Activated CD8-positive, alpha-beta memory T cell treated with anti-CD3 and anti-CD28 coated beads, Interleukin-2, amount 50 U/mL, for 4 hours (primary cell): ENCODE results near the gene TGM3.

Source experiments
- DNase-seq: peaks from one replicate; pipeline ENCODE4 v3.0.0-alpha.2; 2020

TGM3 gene

GRCh38 chr20:2312876-2313275, 17.1 kb downstream of the TGM3 start:
- DNase-seq, result no peak

DNA sequence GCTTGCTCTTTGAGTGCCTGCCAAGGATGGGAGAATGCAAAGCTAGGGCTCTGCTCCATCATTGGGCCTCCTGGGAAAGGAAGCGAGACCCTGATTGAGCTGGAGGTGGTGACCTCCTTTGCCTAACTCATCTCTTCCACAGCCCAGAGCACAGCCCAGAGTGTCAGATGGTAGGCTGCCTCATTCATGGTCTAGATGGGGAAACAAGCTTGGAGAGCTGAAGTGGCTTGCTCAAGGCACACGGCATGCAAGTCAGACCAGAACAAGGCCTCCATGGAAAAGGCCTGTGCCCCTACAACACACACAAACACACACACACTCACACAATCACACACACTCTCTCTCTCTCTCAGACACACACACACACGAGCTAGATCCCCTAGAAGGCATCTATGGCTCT, 17.5 kb downstream of the TGM3 start:
- DNase-seq, result no peak

DNA sequence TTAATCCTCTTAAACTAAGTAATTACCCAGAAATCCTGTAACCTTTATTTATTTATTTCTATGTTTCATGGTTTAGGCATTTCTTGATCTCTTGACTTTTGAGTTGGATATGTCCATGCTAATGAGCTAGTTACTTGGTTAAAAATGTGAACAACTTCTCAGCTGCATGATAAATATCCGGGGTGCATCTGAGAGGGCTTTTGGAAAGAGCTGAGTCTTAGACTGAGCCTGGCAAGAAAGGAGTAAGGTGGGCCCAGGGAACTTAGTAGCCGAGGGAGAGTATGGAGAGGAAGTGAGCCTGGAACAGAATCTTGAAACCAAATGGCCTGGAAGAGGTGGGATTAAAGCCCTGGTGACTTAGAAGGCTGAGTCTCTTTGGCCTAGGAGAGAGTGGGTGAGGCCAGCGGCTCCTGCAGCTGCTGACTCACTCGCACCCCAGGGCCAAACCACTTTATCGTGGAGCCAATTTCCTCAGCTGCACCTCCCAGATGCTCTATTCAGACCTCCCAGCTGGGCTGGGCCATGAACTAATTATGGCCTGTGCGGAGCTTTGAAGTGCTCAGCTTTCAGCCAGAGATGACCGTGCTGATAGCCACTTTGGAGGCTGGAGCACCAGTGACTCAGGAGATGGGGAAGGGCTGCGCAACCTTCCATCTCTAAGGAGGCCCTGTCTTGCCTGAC, 19.1 kb downstream of the TGM3 start:
- DNase-seq, result no peak

- DNase-seq, result no peak
These were observed 19.6 kb downstream of the TGM3 start for GRCh38 chr20:2315440-2315778.

DNA sequence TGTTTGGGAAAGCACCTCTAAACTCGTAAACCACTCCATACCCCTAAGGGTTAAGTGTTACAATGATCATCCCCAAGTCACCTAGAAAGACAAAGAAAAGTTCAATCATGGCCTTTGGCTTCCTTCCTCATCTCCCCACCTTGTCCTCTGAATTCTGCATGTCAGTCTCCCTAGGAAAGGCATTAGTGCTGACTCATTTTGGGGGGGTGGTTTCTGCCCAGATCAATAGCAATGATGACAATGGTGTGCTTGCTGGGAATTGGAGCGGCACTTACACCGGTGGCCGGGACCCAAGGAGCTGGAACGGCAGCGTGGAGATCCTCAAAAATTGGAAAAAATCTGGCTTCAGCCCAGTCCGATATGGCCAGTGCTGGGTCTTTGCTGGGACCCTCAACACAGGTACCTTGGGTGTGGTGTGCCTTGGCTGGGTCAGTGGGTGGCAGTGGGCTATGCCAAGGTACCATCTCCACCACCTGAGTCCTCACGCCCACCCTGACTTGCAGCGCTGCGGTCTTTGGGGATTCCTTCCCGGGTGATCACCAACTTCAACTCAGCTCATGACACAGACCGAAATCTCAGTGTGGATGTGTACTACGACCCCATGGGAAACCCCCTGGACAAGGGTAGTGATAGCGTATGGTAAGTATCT, 21.2 kb downstream of the TGM3 start:
- DNase-seq, result no peak

- DNase-seq, result no peak
These were observed 25.2 kb downstream of the TGM3 start for GRCh38 chr20:2320813-2321658.

DNA sequence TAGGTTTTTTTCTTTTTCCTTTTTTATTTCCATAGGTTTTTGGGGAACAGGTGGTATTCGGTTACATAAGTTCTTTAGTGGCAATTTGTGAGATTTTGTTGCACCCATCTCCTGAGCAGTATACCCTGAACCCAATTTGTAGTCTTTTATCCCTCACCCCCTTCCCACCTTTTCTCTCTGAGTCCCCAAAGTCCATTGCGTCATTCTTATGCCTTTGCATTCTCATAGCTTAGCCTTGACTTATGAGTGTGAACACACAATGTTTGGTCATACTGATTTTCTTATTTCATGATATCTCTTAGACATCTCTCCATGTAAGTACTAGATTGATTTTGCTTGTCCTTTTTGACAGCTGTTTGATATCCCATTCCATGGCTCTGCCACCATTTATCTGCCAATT, 27.2 kb downstream of the TGM3 start:
- no peak for DNase-seq

DNA sequence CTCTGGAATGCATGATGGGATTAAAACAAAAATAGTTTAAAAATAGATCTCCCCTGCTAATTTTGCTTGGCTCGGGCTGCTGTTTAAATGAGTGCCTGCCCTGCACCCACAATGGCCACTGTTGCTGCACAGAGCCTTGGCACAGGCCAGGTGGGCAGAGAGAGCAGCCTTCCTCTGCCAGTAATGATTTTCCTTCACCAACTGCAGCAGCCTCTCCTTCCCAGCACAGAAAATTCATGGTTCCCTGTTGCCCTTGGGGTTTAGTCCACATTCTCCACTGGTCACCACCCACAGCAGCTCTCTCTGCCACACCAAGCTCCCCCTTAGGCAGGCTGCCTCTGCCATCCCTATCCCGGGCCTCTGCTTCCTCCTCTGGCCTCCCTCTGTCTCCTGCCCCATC, 30.2 kb downstream of the TGM3 start:
- no peak for DNase-seq

DNA sequence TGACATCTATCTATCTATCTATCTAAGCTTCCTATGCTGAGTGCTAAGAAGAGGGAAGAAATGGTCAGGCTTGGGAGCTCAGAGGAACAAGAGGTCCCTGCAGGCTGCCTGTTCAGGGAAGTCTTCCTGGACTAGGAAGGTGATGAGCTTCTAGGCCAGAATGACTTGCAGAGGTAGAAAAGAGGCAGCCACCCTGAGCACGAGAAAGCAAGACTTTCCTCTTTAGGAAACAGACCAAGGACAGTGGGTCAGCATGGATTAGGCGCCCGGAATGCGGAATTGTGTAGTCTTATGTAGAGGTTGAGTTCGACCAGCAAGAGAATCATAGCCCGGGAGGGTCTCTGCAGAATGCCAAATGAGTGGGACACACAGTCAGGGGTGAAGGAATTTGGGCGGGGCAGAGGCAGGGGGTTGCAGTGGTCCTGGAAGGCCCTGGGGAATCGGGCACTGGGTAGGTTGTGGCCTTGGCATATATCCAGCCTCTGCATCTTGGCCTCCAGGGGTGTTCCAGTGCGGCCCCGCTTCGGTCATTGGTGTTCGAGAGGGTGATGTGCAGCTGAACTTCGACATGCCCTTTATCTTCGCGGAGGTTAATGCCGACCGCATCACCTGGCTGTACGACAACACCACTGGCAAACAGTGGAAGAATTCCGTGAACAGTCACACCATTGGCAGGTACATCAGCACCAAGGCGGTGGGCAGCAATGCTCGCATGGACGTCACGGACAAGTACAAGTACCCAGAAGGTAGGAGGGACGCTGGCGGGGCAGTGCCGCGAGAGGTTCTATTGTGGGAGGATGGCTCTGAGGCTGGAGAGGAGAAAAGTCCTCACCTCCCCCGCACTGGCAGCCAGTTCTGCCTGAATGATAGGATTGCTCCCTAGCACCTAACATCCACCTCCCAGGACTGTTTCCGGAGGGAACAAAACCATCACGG, 32.1 kb downstream of the TGM3 start:
- DNase-seq, result no peak

DNA sequence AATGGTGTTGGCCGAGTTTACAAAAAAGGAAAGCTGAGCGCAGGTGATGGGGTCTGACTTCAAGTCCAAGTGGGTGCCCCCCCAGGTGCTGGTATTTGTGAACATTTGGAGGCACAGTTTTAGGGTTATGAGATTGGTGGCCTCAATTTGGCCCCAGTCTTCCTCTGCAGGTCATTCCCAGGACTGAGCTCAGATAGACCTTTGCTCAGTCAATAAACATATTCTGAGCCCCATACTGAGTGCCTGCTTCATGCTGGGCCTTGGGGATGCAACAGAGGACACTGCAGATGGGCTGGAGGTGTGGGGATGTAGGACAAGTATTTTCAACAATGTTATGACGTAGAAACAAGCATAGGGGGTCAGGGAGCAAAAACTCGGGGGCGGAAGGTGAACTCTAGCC, 33.5 kb downstream of the TGM3 start:
- DNase-seq, result no peak

DNA sequence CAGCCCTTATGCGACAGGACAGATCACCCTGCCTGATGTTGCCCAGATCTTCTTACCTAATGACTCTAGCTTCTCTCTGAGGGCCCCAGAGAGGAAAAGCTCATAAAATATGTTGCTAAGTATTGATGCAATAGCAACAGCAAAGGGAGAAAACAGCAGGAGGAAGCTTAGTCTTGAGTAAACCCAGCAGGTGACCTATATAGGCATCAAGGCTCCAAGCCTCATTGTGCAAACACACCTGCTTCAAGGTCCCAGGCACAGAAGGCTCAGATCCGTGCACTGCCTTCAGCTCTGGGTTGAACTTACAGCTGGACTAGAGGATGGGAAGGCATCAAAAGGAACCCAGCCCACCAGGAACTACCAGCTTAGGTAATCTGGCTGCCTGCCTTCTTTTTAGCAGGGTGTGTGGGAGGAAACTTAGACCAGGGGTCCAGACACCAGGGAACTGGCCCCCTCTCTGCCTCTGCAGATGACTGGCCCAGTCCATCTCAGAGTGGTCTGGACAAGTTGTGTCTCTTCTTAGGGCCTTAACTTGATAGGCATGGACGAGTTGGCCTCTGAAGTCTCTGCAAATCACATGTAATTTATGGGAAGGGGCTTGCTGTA, 34.4 kb downstream of the TGM3 start:
- no peak for DNase-seq

DNA sequence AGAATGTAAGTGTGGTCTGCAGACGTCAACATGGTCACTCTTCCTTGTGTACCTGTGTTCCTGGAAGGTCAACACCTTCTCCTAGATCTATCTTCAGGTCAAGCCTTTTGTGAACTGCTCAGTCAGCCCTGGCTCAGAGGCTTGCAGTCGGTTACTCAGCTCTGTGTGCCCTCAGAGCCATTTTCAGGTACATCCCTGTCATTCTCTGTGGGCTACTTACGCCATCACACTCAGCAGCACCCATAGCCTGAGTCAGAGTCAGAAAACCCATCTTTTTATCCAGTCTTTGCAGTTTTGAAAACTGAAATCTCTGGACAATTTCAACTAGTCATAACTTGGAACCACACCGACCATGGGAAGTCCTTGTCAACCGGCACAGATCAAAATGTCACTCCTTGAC, 35.3 kb downstream of the TGM3 start:
- DNase-seq, result no peak

DNA sequence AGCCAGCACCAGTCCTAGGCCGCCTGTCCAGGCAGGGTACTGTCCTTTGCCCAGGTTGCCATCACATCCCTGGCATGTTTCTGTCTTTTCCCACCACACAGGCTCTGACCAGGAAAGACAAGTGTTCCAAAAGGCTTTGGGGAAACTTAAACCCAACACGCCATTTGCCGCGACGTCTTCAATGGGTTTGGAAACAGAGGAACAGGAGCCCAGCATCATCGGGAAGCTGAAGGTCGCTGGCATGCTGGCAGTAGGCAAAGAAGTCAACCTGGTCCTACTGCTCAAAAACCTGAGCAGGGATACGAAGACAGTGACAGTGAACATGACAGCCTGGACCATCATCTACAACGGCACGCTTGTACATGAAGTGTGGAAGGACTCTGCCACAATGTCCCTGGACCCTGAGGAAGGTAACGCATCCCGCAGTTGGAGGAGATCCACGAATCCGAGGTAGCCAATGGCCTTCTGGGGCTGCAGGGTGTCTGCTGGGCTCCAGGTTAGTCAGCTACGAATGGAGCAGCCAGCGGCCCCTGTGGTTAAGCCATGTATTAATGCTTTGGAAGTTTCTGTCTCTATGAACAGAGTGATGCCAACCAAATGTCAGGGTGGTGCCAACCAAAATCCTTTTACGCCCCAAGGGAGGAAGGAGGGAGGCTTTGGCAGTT, 36.2 kb downstream of the TGM3 start:
- DNase-seq, result no peak

DNA sequence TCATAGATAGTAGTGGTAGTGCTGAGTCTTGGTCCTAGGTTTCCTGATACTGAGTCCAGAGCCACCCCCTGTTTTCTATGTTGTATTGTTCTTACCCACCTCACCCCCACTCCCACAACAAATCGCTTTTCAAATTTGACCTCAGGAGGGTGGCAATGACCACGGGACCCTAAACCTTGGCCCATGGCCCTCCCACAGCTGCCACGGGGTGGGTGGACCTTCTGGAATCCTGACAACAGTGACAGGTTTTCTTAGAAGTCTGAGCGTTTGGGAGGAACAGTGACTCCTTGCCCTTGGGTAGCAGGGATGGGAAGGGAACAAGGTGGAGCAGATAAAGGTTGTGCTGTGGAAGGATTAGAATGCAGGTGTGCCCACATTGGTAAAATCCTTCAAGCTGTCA, 36.9 kb downstream of the TGM3 start:
- no peak for DNase-seq

- DNase-seq, result no peak
These were observed 38.0 kb downstream of the TGM3 start for GRCh38 chr20:2333821-2334220.

GRCh38 chr20:2335096-2335870, 39.5 kb downstream of the TGM3 start:
- DNase-seq, result no peak

- no peak for DNase-seq
These were observed 40.7 kb downstream of the TGM3 start for GRCh38 chr20:2336471-2336870.

GRCh38 chr20:2337142-2337541, 41.3 kb downstream of the TGM3 start:
- no peak for DNase-seq

- DNase-seq, result no peak
These were observed 42.7 kb downstream of the TGM3 start for GRCh38 chr20:2338411-2339066.

DNA sequence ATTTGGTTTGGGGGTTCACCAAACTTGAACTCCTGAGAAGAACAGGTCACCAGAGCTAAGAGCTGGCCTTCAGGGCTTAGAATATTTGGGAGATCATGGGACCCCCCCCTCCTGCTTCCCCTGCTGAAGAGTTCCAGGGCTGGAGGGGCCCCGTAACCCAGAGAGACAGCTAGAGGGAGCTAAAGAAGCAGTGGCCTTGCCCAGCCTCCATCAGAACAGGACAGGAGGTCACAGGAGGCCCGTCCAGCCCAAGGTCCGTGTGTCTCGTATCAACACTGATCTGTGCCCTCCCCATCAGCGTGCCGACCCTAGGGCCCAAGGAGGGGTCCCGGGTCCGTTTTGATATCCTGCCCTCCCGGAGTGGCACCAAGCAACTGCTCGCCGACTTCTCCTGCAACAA, 44.3 kb downstream of the TGM3 start:
- no peak for DNase-seq

GRCh38 chr20:2340823-2341222, 45.0 kb downstream of the TGM3 start:
- no peak for DNase-seq
